H1 (cell line): ENCODE measurements around the gene KCNMB2. TPM values are rescaled to one million over a fixed set of nuclear protein-coding genes. Genes with fewer than 3 reads are reported as not detected.

ENCODE experiments used
- CTCF ChIA-PET: fragments of 300-600 bp; sonication (Branson Sonifier 250); formaldehyde crosslinking; loops from one replicate; lab custom pipeline; 2021; ENCODE audit not compliant: partially characterized antibody; lab: Charles Lee
- POLR2A ChIA-PET: fragments of 300-600 bp; sonication (Branson Sonifier 250); formaldehyde crosslinking; loops from one replicate; lab custom pipeline; 2021; ENCODE audit warnings: inconsistent platforms; ENCODE audit not compliant: partially characterized antibody; lab: Charles Lee
- DNase-seq, 2 experiments: peaks; one replicate each; pipeline versions ENCODE4 v3.0.0 to v3.0.0-alpha.2; 2010 to 2022; ENCODE audit warnings: low spot score in 2 of 2, low read depth in 1 of 2, mixed read lengths in 1 of 2
- FAIRE-seq: peaks from 2 replicates; lab custom pipeline; 2011; peaks lifted over from hg19 to GRCh38; lab: Jason Lieb, UNC
- H2AFZ ChIP-seq: 2 replicates; pipeline ENCODE4 v1.8.1; 2012; ENCODE audit warnings: low read length, inconsistent platforms
- H2AK5ac ChIP-seq: 2 replicates; pipeline ENCODE4 v1.6.1; 2013; ENCODE audit warnings: low read depth, low read length
- H2BK120ac ChIP-seq: replicated peaks from 2 replicates; pipeline ENCODE3; 2013; ENCODE audit warnings: low read depth, low read length, inconsistent platforms
- H2BK12ac ChIP-seq: 2 replicates; pipeline ENCODE4 v1.6.1; 2013; ENCODE audit warnings: low read depth, low read length
- H2BK15ac ChIP-seq: 2 replicates; pipeline ENCODE4 v1.6.1; 2013; ENCODE audit warnings: low read length
- H2BK20ac ChIP-seq: 2 replicates; pipeline ENCODE4 v1.6.1; 2013; ENCODE audit warnings: low read length
- H2BK5ac ChIP-seq: 2 replicates; pipeline ENCODE4 v1.6.1; 2013; ENCODE audit warnings: low read depth, low read length
- H3K14ac ChIP-seq: 2 replicates; pipeline ENCODE4 v1.6.1; 2013; ENCODE audit warnings: inconsistent platforms; ENCODE audit not compliant: insufficient read length
- H3K18ac ChIP-seq: 2 replicates; pipeline ENCODE4 v1.6.1; 2013; ENCODE audit warnings: low read length; ENCODE audit errors: extremely low read depth
- H3K23ac ChIP-seq: 2 replicates; pipeline ENCODE4 v1.6.1; 2013; ENCODE audit warnings: inconsistent platforms; ENCODE audit not compliant: insufficient read length
- H3K23me2 ChIP-seq: 2 replicates; pipeline ENCODE4 v1.6.1; 2013; ENCODE audit warnings: low read depth, low read length
- H3K27ac ChIP-seq: 2 replicates; pipeline ENCODE4 v1.6.1; 2011; ENCODE audit warnings: low read depth, low read length, inconsistent platforms
- H3K27me3 ChIP-seq, 4 experiments: replicated peaks in 1 of 4; 1 replicate in 1 of 4; 2 replicates in 3 of 4; pipeline versions ENCODE4 v1.6.1 to v1.8.1; 2011 to 2013; ENCODE audit warnings: low read length in 3 of 4, mild to moderate bottlenecking in 3 of 4, inconsistent platforms in 2 of 4, mixed read lengths in 2 of 4, moderate library complexity in 1 of 4; ENCODE audit not compliant: control insufficient read depth in 3 of 4, insufficient read depth in 3 of 4; ENCODE audit errors: extremely low read depth in 1 of 4
- H3K36me3 ChIP-seq, 4 experiments: 2 replicates each; pipeline versions ENCODE4 v1.6.1 to v1.8.1; 2011 to 2013; ENCODE audit warnings: mild to moderate bottlenecking in 4 of 4, low read length in 3 of 4, moderate library complexity in 2 of 4, control low read depth in 1 of 4, inconsistent platforms in 1 of 4; ENCODE audit not compliant: insufficient read depth in 4 of 4, control insufficient read depth in 2 of 4
- H3K4ac ChIP-seq: replicated peaks from 2 replicates; pipeline ENCODE3; 2013; ENCODE audit warnings: low read length, low read depth, mixed read lengths, inconsistent platforms; ENCODE audit not compliant: insufficient read length
- H3K4me1 ChIP-seq, 4 experiments: replicated peaks in 1 of 4; 1 replicate in 1 of 4; 2 replicates in 3 of 4; pipeline versions ENCODE4 v1.6.1 to v1.8.1; 2011 to 2013; ENCODE audit warnings: low read length in 3 of 4, inconsistent platforms in 2 of 4, mixed read lengths in 1 of 4; ENCODE audit not compliant: insufficient read depth in 4 of 4, control insufficient read depth in 3 of 4
- H3K4me2 ChIP-seq, 2 experiments: 2 replicates each; pipeline versions ENCODE4 v1.6.1 to v1.8.1; 2011 to 2013; ENCODE audit warnings: low read depth in 2 of 2, low read length in 2 of 2, control low read depth in 1 of 2, inconsistent platforms in 1 of 2, mild to moderate bottlenecking in 1 of 2; ENCODE audit not compliant: insufficient read depth in 1 of 2
- H3K4me3 ChIP-seq, 4 experiments: fragments of 200-600, 300-600 bp in 1 of 4; sonication (generic), shearing (Covaris generic), sonication (Bioruptor Twin) in 1 of 4; 2 replicates each; pipeline versions ENCODE4 v1.5.1 to v1.8.1; 2011 to 2016; ENCODE audit warnings: low read length in 4 of 4, low read depth in 3 of 4, control low read depth in 2 of 4, inconsistent platforms in 2 of 4, mild to moderate bottlenecking in 2 of 4, mixed read lengths in 1 of 4, moderate library complexity in 1 of 4; ENCODE audit not compliant: insufficient read depth in 2 of 4; ENCODE audit errors: extremely low read depth in 1 of 4
- H3K56ac ChIP-seq: replicated peaks from 2 replicates; pipeline ENCODE3; 2013; ENCODE audit warnings: low read depth, mild to moderate bottlenecking, mixed read lengths, low read length, inconsistent platforms; ENCODE audit not compliant: insufficient read length
- H3K79me1 ChIP-seq: 2 replicates; pipeline ENCODE4 v1.6.1; 2013; ENCODE audit warnings: low read depth, low read length, control low read depth
- H3K79me2 ChIP-seq, 2 experiments: 2 replicates each; pipeline versions ENCODE4 v1.6.1 to v1.8.1; 2012 to 2013; ENCODE audit warnings: low read length in 2 of 2, mild to moderate bottlenecking in 2 of 2, inconsistent platforms in 1 of 2; ENCODE audit not compliant: insufficient read depth in 2 of 2, control insufficient read depth in 1 of 2
- H3K9ac ChIP-seq, 4 experiments: replicated peaks in 1 of 4; 1 replicate in 1 of 4; 2 replicates in 3 of 4; pipeline versions ENCODE4 v1.6.1 to v1.8.1; 2011 to 2013; ENCODE audit warnings: low read depth in 3 of 4, low read length in 3 of 4, control low read depth in 2 of 4, mild to moderate bottlenecking in 2 of 4, moderate library complexity in 2 of 4, inconsistent platforms in 1 of 4; ENCODE audit errors: extremely low read depth in 1 of 4
- H3K9me3 ChIP-seq, 2 experiments: 2 replicates each; pipeline versions ENCODE4 v1.6.1 to v1.8.1; 2012 to 2013; ENCODE audit warnings: mild to moderate bottlenecking in 2 of 2, moderate library complexity in 2 of 2, control low read depth in 1 of 2, inconsistent platforms in 1 of 2, low read depth in 1 of 2, low read length in 1 of 2, mixed read lengths in 1 of 2; ENCODE audit not compliant: insufficient read depth in 2 of 2
- H4K20me1 ChIP-seq, 2 experiments: replicated peaks in 1 of 2; 2 replicates each; pipeline versions ENCODE3 to v1.8.1; 2011 to 2013; ENCODE audit warnings: inconsistent platforms in 2 of 2, low read length in 2 of 2, mild to moderate bottlenecking in 1 of 2; ENCODE audit not compliant: insufficient read depth in 2 of 2, control insufficient read depth in 1 of 2
- H4K5ac ChIP-seq: 2 replicates; pipeline ENCODE4 v1.6.1; 2013; ENCODE audit warnings: low read length, low read depth, mixed read lengths, inconsistent platforms; ENCODE audit not compliant: insufficient read length
- H4K8ac ChIP-seq: 2 replicates; pipeline ENCODE4 v1.8.0; 2013; ENCODE audit warnings: mild to moderate bottlenecking, moderate library complexity, low read length, inconsistent platforms; ENCODE audit not compliant: insufficient read depth; ENCODE audit errors: extremely low read depth
- H4K91ac ChIP-seq: replicated peaks from 2 replicates; pipeline ENCODE3; 2013; ENCODE audit warnings: low read length, mixed read lengths, inconsistent platforms; ENCODE audit not compliant: insufficient read length
- ATF2 ChIP-seq: IDR thresholded peaks from 2 replicates; pipeline ENCODE4 v1.6.1; 2012; ENCODE audit warnings: low read length, inconsistent platforms
- CHD2 ChIP-seq: IDR thresholded peaks from 2 replicates; pipeline ENCODE4 v1.6.1; 2012; ENCODE audit warnings: low read length, improper control_type of control experiment
- KDM5A ChIP-seq: fragments of 200-600 bp; IDR thresholded peaks from 2 replicates; pipeline ENCODE4 v1.7.1; 2012; ENCODE audit warnings: mild to moderate bottlenecking, low read length, inconsistent platforms, mixed read lengths
- NANOG ChIP-seq: IDR thresholded peaks from 2 replicates; pipeline ENCODE4 v1.6.1; 2011; ENCODE audit warnings: low read length, low read depth, mild to moderate bottlenecking, inconsistent platforms; ENCODE audit not compliant: insufficient read depth, poor library complexity, severe bottlenecking
- RAD21 ChIP-seq, 2 experiments: IDR thresholded peaks in 1 of 2; conservative IDR thresholded peaks in 1 of 2; 2 replicates each; pipeline ENCODE4 v1.6.1; 2011; ENCODE audit warnings: low read depth in 2 of 2, low read length in 2 of 2, improper control_type of control experiment in 1 of 2, inconsistent platforms in 1 of 2, mild to moderate bottlenecking in 1 of 2, moderate library complexity in 1 of 2
- RBBP5 ChIP-seq: IDR thresholded peaks from 2 replicates; pipeline ENCODE4 v1.7.1; 2012; ENCODE audit warnings: low read depth, mild to moderate bottlenecking, inconsistent platforms, low read length, moderate library complexity, borderline replicate concordance
- SIX5 ChIP-seq: IDR thresholded peaks from 2 replicates; pipeline ENCODE4 v1.6.1; 2011; ENCODE audit warnings: mild to moderate bottlenecking, low read depth, low read length
- SP2 ChIP-seq: IDR thresholded peaks from 2 replicates; pipeline ENCODE4 v1.6.1; 2012; ENCODE audit warnings: mild to moderate bottlenecking, low read length, inconsistent platforms
- SP4 ChIP-seq: IDR thresholded peaks from 2 replicates; pipeline ENCODE4 v1.6.1; 2012; ENCODE audit warnings: low read length, inconsistent platforms
- WGBS, 2 experiments: shearing (Covaris generic) in 1 of 2; methylation state at CpG; one replicate each; pipeline versions ENCODE4 v1.1.6 to v1.1.7; 2013 to 2015; ENCODE audit warnings: low lambda C conversion rate in 2 of 2, mixed read lengths in 2 of 2, inconsistent platforms in 1 of 2, low coverage in 1 of 2, missing lambda C conversion rate in 1 of 2; ENCODE audit not compliant: insufficient replicate concordance in 2 of 2, insufficient coverage in 1 of 2, insufficient read length in 1 of 2; ENCODE audit errors: extremely low coverage in 1 of 2, missing lambda C conversion rate in 1 of 2; 5-methylcytosine and 5-hydroxymethylcytosine counted together
- polyA plus RNA-seq, 7 experiments: library from polyadenylated mRNA; depleted of rRNA in 3 of 7; stranded (reverse) in 5 of 7; unstranded in 2 of 7; fragments of >200 nt in 5 of 7; fragments of 200-250 nt in 2 of 7; gene quantifications; 1 replicate in 5 of 7; 2 replicates in 1 of 7; 4 replicates in 1 of 7; pipeline versions ENCODE4 v1.2.1 to v1.2.3, GENCODE V29; 2011 to 2013; ENCODE audit warnings: missing spikeins in 2 of 7, mixed read lengths in 2 of 7
- total RNA-seq: library from RNA; stranded (reverse); fragmentation: NEBNext Ultra II Directional; extraction: Animal tissue kit (Norgen Biotek cat#: 25700); gene quantifications from 2 replicates; pipeline ENCODE4 v1.2.1, GENCODE V29; 2021
- TF ChIP-seq, protein P1 (sequence below), 3 experiments: IDR thresholded peaks; 1 replicate in 2 of 3; 2 replicates in 1 of 3; pipeline versions ENCODE4 v1.5.1 to v1.6.1; 2011; ENCODE audit warnings: low read length in 3 of 3, mild to moderate bottlenecking in 3 of 3, inconsistent platforms in 2 of 3, low read depth in 1 of 3, moderate library complexity in 1 of 3; ENCODE audit not compliant: insufficient read depth in 1 of 3; ENCODE audit errors: control extremely low read depth in 1 of 3

The KCNMB2 gene
- total and polyA plus RNA-seq, 2 of the 8 experiments (the other 6 are each of a cell fraction or from before 2014, with no cell fraction given): not detected

DNA sequence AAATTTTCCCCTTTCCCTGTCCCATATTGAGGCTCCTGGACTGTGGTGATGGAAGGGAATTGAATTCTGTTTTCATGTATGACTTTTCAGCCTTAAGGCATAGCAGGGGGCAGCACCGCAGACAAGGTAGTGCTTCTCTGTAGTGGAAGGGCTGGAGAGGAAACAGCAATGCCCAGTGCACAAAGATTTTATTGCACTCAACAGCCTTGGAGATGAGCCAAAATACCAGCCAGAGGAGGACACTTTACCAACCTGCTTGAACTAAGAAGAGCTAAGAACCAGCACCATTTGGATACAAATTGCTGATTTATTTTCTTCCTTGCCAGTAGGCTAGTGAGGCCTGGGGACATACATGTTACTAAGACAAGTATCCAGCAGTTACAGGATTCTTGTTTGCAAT is 98.7 kb downstream of the KCNMB2 start:
- no peak overlapping the region for H2AK5ac ChIP-seq
- H4K20me1 ChIP-seq: no peaks in the 10 kb centered on the region
- no peak overlapping the region for H2BK5ac ChIP-seq
- peaks cover 4 to 8% of the 10 kb centered on the region in 2 experiments; a peak in 3 of 4 replicates for H3K9me3 ChIP-seq
- H2AFZ ChIP-seq: no peak overlapping the region
- H2BK20ac ChIP-seq: no peak overlapping the region
- H4K5ac ChIP-seq: no peak overlapping the region
- no peak overlapping the region for H2BK120ac ChIP-seq
- no peaks in the 10 kb centered on the region for H3K4me1 ChIP-seq
- H3K4ac ChIP-seq: no peak overlapping the region
- no peak overlapping the region for H3K9ac ChIP-seq
- no peak overlapping the region for H3K23ac ChIP-seq
- no peaks in the 10 kb centered on the region for H3K79me1 ChIP-seq
- DNase-seq (no peak), FAIRE-seq (no peak)
- no peak overlapping the region for H3K18ac ChIP-seq
- H3K36me3 ChIP-seq: no peaks in the 10 kb centered on the region
- CTCF ChIA-PET: no interaction called here
- H3K56ac ChIP-seq: no peak overlapping the region
- no peak overlapping the region for H2BK15ac ChIP-seq
- no peak overlapping the region for H2BK12ac ChIP-seq
- H3K4me2 ChIP-seq: no peak overlapping the region
- POLR2A ChIA-PET: no interaction called here
- no peak overlapping the region for H4K91ac ChIP-seq
- no peaks in the 10 kb centered on the region for H3K79me2 ChIP-seq
- H3K27ac ChIP-seq: no peak overlapping the region
- no peak overlapping the region for H3K14ac ChIP-seq
- 71% methylated on average over 1 of the region's 1 CpG; no CpG with 5 or more reads in 1 of the 2 experiments for WGBS, 2 experiments
- no peaks in the 10 kb centered on the region; the same call in 1 of the 2 replicates for H3K23me2 ChIP-seq
- H3K4me3 ChIP-seq: no peak overlapping the region
- H3K27me3 ChIP-seq: no peaks in the 10 kb centered on the region
- no peak overlapping the region for H4K8ac ChIP-seq
- TF ChIP-seq SIX5 (no peak), CHD2 (no peak), SP2 (no peak), NANOG (no peak), RBBP5 (no peak), RAD21 (IDR thresholded peaks at IDR 0.05 in 1 of 2, conservative IDR thresholded peaks at IDR 0.05 in 1 of 2; ENCODE audit: low read depth in 2 of 2, low read length in 2 of 2) (no peak), ATF2 (no peak), KDM5A (no peak), SP4 (no peak)
- TF ChIP-seq, protein P1, sequence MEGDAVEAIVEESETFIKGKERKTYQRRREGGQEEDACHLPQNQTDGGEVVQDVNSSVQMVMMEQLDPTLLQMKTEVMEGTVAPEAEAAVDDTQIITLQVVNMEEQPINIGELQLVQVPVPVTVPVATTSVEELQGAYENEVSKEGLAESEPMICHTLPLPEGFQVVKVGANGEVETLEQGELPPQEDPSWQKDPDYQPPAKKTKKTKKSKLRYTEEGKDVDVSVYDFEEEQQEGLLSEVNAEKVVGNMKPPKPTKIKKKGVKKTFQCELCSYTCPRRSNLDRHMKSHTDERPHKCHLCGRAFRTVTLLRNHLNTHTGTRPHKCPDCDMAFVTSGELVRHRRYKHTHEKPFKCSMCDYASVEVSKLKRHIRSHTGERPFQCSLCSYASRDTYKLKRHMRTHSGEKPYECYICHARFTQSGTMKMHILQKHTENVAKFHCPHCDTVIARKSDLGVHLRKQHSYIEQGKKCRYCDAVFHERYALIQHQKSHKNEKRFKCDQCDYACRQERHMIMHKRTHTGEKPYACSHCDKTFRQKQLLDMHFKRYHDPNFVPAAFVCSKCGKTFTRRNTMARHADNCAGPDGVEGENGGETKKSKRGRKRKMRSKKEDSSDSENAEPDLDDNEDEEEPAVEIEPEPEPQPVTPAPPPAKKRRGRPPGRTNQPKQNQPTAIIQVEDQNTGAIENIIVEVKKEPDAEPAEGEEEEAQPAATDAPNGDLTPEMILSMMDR (IDR thresholded peaks at IDR 0.05; ENCODE audit: control extremely low read depth in 1 of 3, insufficient read depth in 1 of 3, low read depth in 1 of 3, low read length in 3 of 3): no peak
